ENCODE measurements around the gene DUS3L. TPM values are rescaled to one million over a fixed set of nuclear protein-coding genes. Genes with fewer than 3 reads are reported as not detected.

The DUS3L gene
- total RNA-seq, 1 experiment from 2014 or later, result 39.3 TPM

DNA sequence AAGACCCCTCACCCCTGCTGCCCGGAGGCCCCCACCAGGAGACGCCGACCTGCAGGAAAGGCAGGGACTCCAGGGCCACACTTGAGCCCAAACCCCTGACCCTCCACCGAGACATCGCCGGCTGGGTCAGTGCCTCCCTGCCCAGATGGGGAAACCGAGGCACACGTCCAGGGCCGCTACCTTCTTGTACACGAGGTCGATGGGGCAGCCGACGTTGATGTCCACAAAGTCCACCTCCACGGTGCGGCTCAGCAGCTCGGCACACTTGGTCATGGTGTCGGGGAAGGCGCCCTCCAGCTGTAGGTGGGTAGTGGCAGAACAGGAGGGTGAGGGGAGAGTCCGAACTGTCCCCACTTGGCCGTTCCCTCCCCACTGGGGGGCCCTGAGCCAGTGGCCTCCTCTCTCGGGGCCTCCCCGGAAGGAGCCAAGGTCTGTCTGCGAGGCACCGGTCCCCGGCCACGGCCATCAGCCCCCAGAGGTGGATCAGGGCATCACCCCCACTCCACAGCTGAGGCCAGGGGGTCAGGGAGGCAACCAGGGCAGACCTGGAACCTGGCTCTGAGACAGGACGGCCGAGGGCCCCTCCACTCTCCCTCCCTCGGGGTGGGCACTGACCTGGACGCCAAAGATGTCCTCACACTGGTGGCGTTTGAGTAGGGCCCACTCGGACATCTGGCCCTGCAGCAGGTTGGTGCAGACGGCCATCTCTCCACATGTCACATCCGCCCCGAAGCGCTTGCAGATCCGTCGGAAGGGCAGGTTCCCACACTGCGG lies 3.4 kb downstream of the DUS3L start:
- H3K4me3 Mint-ChIP-seq, result no peak overlapping the region
- no peak for TF ChIP-seq ZNF121 (CRISPR knock-in tag; IDR thresholded peaks at IDR 0.05)
- TF ChIP-seq, protein P1, sequence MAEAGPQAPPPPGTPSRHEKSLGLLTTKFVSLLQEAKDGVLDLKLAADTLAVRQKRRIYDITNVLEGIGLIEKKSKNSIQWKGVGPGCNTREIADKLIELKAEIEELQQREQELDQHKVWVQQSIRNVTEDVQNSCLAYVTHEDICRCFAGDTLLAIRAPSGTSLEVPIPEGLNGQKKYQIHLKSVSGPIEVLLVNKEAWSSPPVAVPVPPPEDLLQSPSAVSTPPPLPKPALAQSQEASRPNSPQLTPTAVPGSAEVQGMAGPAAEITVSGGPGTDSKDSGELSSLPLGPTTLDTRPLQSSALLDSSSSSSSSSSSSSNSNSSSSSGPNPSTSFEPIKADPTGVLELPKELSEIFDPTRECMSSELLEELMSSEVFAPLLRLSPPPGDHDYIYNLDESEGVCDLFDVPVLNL (CRISPR knock-in tag; IDR thresholded peaks at IDR 0.05; ENCODE audit: borderline replicate concordance, low read depth), result no peak
- TF ChIP-seq, protein P2, sequence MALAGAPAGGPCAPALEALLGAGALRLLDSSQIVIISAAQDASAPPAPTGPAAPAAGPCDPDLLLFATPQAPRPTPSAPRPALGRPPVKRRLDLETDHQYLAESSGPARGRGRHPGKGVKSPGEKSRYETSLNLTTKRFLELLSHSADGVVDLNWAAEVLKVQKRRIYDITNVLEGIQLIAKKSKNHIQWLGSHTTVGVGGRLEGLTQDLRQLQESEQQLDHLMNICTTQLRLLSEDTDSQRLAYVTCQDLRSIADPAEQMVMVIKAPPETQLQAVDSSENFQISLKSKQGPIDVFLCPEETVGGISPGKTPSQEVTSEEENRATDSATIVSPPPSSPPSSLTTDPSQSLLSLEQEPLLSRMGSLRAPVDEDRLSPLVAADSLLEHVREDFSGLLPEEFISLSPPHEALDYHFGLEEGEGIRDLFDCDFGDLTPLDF (CRISPR knock-in tag; IDR thresholded peaks at IDR 0.05), result no peak
- TF ChIP-seq ZNF423 (CRISPR knock-in tag; IDR thresholded peaks at IDR 0.05), result no peak
- TF ChIP-seq MYBL2 (CRISPR knock-in tag; IDR thresholded peaks at IDR 0.05), result no peak
- TF ChIP-seq CREM (CRISPR knock-in tag; IDR thresholded peaks at IDR 0.05), result no peak
- TF ChIP-seq JUN (CRISPR knock-in tag; IDR thresholded peaks at IDR 0.05), result no peak
- TF ChIP-seq, protein P3, sequence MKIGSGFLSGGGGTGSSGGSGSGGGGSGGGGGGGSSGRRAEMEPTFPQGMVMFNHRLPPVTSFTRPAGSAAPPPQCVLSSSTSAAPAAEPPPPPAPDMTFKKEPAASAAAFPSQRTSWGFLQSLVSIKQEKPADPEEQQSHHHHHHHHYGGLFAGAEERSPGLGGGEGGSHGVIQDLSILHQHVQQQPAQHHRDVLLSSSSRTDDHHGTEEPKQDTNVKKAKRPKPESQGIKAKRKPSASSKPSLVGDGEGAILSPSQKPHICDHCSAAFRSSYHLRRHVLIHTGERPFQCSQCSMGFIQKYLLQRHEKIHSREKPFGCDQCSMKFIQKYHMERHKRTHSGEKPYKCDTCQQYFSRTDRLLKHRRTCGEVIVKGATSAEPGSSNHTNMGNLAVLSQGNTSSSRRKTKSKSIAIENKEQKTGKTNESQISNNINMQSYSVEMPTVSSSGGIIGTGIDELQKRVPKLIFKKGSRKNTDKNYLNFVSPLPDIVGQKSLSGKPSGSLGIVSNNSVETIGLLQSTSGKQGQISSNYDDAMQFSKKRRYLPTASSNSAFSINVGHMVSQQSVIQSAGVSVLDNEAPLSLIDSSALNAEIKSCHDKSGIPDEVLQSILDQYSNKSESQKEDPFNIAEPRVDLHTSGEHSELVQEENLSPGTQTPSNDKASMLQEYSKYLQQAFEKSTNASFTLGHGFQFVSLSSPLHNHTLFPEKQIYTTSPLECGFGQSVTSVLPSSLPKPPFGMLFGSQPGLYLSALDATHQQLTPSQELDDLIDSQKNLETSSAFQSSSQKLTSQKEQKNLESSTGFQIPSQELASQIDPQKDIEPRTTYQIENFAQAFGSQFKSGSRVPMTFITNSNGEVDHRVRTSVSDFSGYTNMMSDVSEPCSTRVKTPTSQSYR (CRISPR knock-in tag; IDR thresholded peaks at IDR 0.05), result no peak
- no peak for TF ChIP-seq SP1 (CRISPR knock-in tag; conservative IDR thresholded peaks at IDR 0.05)
- no peak for TF ChIP-seq RORB (CRISPR knock-in tag; IDR thresholded peaks at IDR 0.05)
- TF ChIP-seq, protein P4, sequence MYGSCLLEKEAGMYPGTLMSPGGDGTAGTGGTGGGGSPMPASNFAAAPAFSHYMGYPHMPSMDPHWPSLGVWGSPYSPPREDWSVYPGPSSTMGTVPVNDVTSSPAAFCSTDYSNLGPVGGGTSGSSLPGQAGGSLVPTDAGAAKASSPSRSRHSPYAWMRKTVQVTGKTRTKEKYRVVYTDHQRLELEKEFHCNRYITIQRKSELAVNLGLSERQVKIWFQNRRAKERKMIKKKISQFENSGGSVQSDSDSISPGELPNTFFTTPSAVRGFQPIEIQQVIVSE (CRISPR knock-in tag; IDR thresholded peaks at IDR 0.05; ENCODE audit: borderline replicate concordance), result no peak
- TF ChIP-seq FOXK1 (CRISPR knock-in tag; IDR thresholded peaks at IDR 0.05), result no peak
- TF ChIP-seq GRHL2 (CRISPR knock-in tag; IDR thresholded peaks at IDR 0.05; ENCODE audit: insufficient replicate concordance, severe bottlenecking), result no peak
- TF ChIP-seq, protein P5, sequence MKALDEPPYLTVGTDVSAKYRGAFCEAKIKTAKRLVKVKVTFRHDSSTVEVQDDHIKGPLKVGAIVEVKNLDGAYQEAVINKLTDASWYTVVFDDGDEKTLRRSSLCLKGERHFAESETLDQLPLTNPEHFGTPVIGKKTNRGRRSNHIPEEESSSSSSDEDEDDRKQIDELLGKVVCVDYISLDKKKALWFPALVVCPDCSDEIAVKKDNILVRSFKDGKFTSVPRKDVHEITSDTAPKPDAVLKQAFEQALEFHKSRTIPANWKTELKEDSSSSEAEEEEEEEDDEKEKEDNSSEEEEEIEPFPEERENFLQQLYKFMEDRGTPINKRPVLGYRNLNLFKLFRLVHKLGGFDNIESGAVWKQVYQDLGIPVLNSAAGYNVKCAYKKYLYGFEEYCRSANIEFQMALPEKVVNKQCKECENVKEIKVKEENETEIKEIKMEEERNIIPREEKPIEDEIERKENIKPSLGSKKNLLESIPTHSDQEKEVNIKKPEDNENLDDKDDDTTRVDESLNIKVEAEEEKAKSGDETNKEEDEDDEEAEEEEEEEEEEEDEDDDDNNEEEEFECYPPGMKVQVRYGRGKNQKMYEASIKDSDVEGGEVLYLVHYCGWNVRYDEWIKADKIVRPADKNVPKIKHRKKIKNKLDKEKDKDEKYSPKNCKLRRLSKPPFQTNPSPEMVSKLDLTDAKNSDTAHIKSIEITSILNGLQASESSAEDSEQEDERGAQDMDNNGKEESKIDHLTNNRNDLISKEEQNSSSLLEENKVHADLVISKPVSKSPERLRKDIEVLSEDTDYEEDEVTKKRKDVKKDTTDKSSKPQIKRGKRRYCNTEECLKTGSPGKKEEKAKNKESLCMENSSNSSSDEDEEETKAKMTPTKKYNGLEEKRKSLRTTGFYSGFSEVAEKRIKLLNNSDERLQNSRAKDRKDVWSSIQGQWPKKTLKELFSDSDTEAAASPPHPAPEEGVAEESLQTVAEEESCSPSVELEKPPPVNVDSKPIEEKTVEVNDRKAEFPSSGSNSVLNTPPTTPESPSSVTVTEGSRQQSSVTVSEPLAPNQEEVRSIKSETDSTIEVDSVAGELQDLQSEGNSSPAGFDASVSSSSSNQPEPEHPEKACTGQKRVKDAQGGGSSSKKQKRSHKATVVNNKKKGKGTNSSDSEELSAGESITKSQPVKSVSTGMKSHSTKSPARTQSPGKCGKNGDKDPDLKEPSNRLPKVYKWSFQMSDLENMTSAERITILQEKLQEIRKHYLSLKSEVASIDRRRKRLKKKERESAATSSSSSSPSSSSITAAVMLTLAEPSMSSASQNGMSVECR (CRISPR knock-in tag; IDR thresholded peaks at IDR 0.05; ENCODE audit: borderline replicate concordance), result no peak
- TF ChIP-seq, protein P6, sequence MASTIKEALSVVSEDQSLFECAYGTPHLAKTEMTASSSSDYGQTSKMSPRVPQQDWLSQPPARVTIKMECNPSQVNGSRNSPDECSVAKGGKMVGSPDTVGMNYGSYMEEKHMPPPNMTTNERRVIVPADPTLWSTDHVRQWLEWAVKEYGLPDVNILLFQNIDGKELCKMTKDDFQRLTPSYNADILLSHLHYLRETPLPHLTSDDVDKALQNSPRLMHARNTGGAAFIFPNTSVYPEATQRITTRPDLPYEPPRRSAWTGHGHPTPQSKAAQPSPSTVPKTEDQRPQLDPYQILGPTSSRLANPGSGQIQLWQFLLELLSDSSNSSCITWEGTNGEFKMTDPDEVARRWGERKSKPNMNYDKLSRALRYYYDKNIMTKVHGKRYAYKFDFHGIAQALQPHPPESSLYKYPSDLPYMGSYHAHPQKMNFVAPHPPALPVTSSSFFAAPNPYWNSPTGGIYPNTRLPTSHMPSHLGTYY (CRISPR knock-in tag; IDR thresholded peaks at IDR 0.05), result no peak
- TF ChIP-seq ZNF263 (CRISPR knock-in tag; IDR thresholded peaks at IDR 0.05; ENCODE audit: low read depth), result no peak
- no peak for TF ChIP-seq SMAD3 (CRISPR knock-in tag; IDR thresholded peaks at IDR 0.05; ENCODE audit: borderline replicate concordance)
- TF ChIP-seq FOXJ3 (CRISPR knock-in tag; IDR thresholded peaks at IDR 0.05; ENCODE audit: borderline replicate concordance), result no peak
- TF ChIP-seq NR2C2 (CRISPR knock-in tag; IDR thresholded peaks at IDR 0.05), result no peak
- TF ChIP-seq, protein P7, sequence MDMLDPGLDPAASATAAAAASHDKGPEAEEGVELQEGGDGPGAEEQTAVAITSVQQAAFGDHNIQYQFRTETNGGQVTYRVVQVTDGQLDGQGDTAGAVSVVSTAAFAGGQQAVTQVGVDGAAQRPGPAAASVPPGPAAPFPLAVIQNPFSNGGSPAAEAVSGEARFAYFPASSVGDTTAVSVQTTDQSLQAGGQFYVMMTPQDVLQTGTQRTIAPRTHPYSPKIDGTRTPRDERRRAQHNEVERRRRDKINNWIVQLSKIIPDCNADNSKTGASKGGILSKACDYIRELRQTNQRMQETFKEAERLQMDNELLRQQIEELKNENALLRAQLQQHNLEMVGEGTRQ (CRISPR knock-in tag; IDR thresholded peaks at IDR 0.05), result no peak
- peaks cover 5% of the 10 kb centered on the region for H3K4me1 Mint-ChIP-seq
- no peak for ATAC-seq
- ChIA-PET CTCF (no interaction called here), POLR2A (no interaction called here)
- H3K36me3 Mint-ChIP-seq, result peaks cover 21% of the 10 kb centered on the region
- peaks cover 4% of the 10 kb centered on the region; the same call in 1 of the 2 replicates for H3K9me3 Mint-ChIP-seq
- H3K27ac Mint-ChIP-seq, result no peak overlapping the region
- DNase-seq (ENCODE audit: low spot score), result no peak
- H3K27me3 Mint-ChIP-seq (ENCODE audit: low read depth), result no peaks in the 10 kb centered on the region

Data from WTC11 (cell line).